DND-41 (cell line): ENCODE data around the gene CALM1.

Experiments used
- CTCF ChIP-seq: IDR thresholded peaks from 2 replicates; pipeline ENCODE4 v1.5.1; 2012; ENCODE audit warnings: borderline replicate concordance, low read length, moderate library complexity, mild to moderate bottlenecking; ENCODE audit not compliant: poor library complexity, severe bottlenecking; ENCODE audit errors: extremely low read depth
- EZH2 ChIP-seq: IDR thresholded peaks from 3 replicates; pipeline ENCODE4 v1.6.1; 2012; ENCODE audit warnings: borderline replicate concordance, low read depth, mild to moderate bottlenecking, moderate library complexity, low read length, inconsistent platforms; ENCODE audit not compliant: severe bottlenecking

- TF ChIP-seq EZH2 (no peak), CTCF (no peak)
Observed at GRCh38 chr14:90451443-90451842, 54.6 kb downstream of the CALM1 start.
